GM10266 (cell line): Measurements from ENCODE around the gene GLP2R.

Experiments
- DNase-seq: peaks from one replicate; pipeline ENCODE4 v3.0.0; 2012; ENCODE audit errors: extremely low spot score
- CTCF ChIP-seq: IDR thresholded peaks from 2 replicates; pipeline ENCODE4 v1.5.1; 2012; ENCODE audit warnings: mild to moderate bottlenecking, low read depth; ENCODE audit not compliant: control insufficient read depth, insufficient read depth; ENCODE audit errors: missing control alignments

The GLP2R gene

GRCh38 chr17:9790316-9790715 lies 35.4 kb upstream of the GLP2R start:
- no peak for DNase-seq
- no peak for TF ChIP-seq CTCF

- DNase-seq = no peak
- no peak for TF ChIP-seq CTCF
These were observed 34.5 kb upstream of the GLP2R start, which contains the start of gene DHRS7C for GRCh38 chr17:9790889-9791876. Gene DHRS7C, minus strand, starts transcription at chr17:9791592. Its CDS starts 308 bp downstream, at chr17:9791284.

- DNase-seq = no peak
- no peak for TF ChIP-seq CTCF
These were observed 33.4 kb upstream of the GLP2R start for GRCh38 chr17:9792181-9792840.

GRCh38 chr17:9798008-9798407 lies 27.7 kb upstream of the GLP2R start:
- no peak for DNase-seq
- TF ChIP-seq CTCF = no peak

GRCh38 chr17:9798724-9799123 lies 27.0 kb upstream of the GLP2R start:
- TF ChIP-seq CTCF = no peak

GRCh38 chr17:9801505-9801904 lies 24.2 kb upstream of the GLP2R start:
- no peak for TF ChIP-seq CTCF

More at GRCh38 chr17:9798724-9799123, 27.0 kb upstream of the GLP2R start:
- no peak for DNase-seq

More at GRCh38 chr17:9801505-9801904, 24.2 kb upstream of the GLP2R start:
- DNase-seq = no peak
